GM08714 (cell line): ENCODE measurements around the gene CSRP1.
"Not testable (repeated sequence)": the region's sequence is repeated elsewhere in the genome, so short reads cannot be mapped to it uniquely, and the experiment has no call there.

Experiments used
- H3K4me3 ChIP-seq: fragments of 200-500 bp; sonication (Bioruptor generic); 2 replicates; pipeline ENCODE4 v1.5.1; 2014; ENCODE audit warnings: mild to moderate bottlenecking, low read length, inconsistent platforms
- ZNF274 ChIP-seq: IDR thresholded peaks from 2 replicates; pipeline ENCODE4 v1.6.1; 2012; ENCODE audit warnings: mild to moderate bottlenecking, low read depth, low read length

The CSRP1 gene

GRCh38 chr1:201506557-201507359 is at the start of gene CSRP1:
Gene CSRP1, minus strand, starts transcription at chr1:201507123. Its CDS starts 10,820 bp downstream, at chr1:201496303.
- no peak for TF ChIP-seq ZNF274
- H3K4me3 ChIP-seq, result peak within 1 kb of the TSS; percentile 82

- H3K4me3 ChIP-seq, result no peak overlapping the region
- no peak for TF ChIP-seq ZNF274
These were observed 48.6 kb upstream of the CSRP1 start for GRCh38 chr1:201555593-201555945.

GRCh38 chr1:201554789-201555592 is 48.1 kb upstream of the CSRP1 start:
- no peak overlapping the region for H3K4me3 ChIP-seq
- no peak for TF ChIP-seq ZNF274

- TF ChIP-seq ZNF274, result no peak
- H3K4me3 ChIP-seq, result no peak overlapping the region
These were observed 47.3 kb upstream of the CSRP1 start for GRCh38 chr1:201554190-201554600.

- no peak for TF ChIP-seq ZNF274
- H3K4me3 ChIP-seq, result no peak overlapping the region
These were observed 46.7 kb upstream of the CSRP1 start for GRCh38 chr1:201553496-201554189.

- H3K4me3 ChIP-seq, result no peak overlapping the region
- no peak for TF ChIP-seq ZNF274
These were observed 46.0 kb upstream of the CSRP1 start for GRCh38 chr1:201552941-201553351.

GRCh38 chr1:201551877-201552731 is 45.2 kb upstream of the CSRP1 start:
- TF ChIP-seq ZNF274, result no peak
- no peak overlapping the region for H3K4me3 ChIP-seq

- no peak overlapping the region for H3K4me3 ChIP-seq
- no peak for TF ChIP-seq ZNF274
These were observed 44.2 kb upstream of the CSRP1 start for GRCh38 chr1:201551096-201551495.

GRCh38 chr1:201549522-201549921 is 42.6 kb upstream of the CSRP1 start:
- H3K4me3 ChIP-seq, result not testable (repeated sequence)

GRCh38 chr1:201545851-201546492 is 39.0 kb upstream of the CSRP1 start:
- H3K4me3 ChIP-seq, result no peak overlapping the region
- TF ChIP-seq ZNF274, result no peak

- H3K4me3 ChIP-seq, result no peak overlapping the region
- no peak for TF ChIP-seq ZNF274
These were observed 37.8 kb upstream of the CSRP1 start for GRCh38 chr1:201544710-201545109.

GRCh38 chr1:201543871-201544642 is 37.1 kb upstream of the CSRP1 start:
- H3K4me3 ChIP-seq, result no peak overlapping the region
- no peak for TF ChIP-seq ZNF274

GRCh38 chr1:201542309-201543035 is 35.5 kb upstream of the CSRP1 start:
- no peak overlapping the region for H3K4me3 ChIP-seq
- no peak for TF ChIP-seq ZNF274
